Liver (tissue), 9 donors: ENCODE data around the gene ENTPD7. TPM values are rescaled to one million over a fixed set of nuclear protein-coding genes. Genes with fewer than 3 reads are reported as not detected.
A peak's percentile ranks its signal among the peaks of the same experiment; 100 is the strongest.

Experiments
- DNase-seq: peaks from one replicate; pipeline ENCODE4 v3.0.0-alpha.2; 2017; ENCODE audit warnings: low spot score
- H3K27ac ChIP-seq, 2 donors: one replicate each; pipeline ENCODE4 v1.7.0; 2013; ENCODE audit warnings: inconsistent platforms in 2 of 2, low read length in 2 of 2, control low read depth in 1 of 2, low read depth in 1 of 2, mild to moderate bottlenecking in 1 of 2
- H3K27me3 ChIP-seq, 4 donors: one replicate each; pipeline versions ENCODE4 v1.6.1 to v1.7.0; 2013; ENCODE audit warnings: low read length in 3 of 4, inconsistent platforms in 1 of 4, mild to moderate bottlenecking in 1 of 4, moderate library complexity in 1 of 4; ENCODE audit not compliant: control insufficient read depth in 4 of 4, insufficient read depth in 4 of 4
- H3K36me3 ChIP-seq, 4 donors: one replicate each; pipeline versions ENCODE4 v1.6.1 to v1.7.0; 2013; ENCODE audit warnings: low read length in 3 of 4, mild to moderate bottlenecking in 3 of 4, low read depth in 1 of 4, moderate library complexity in 1 of 4; ENCODE audit not compliant: control insufficient read depth in 4 of 4, insufficient read depth in 3 of 4
- H3K4me1 ChIP-seq, 4 donors: one replicate each; pipeline versions ENCODE4 v1.6.1 to v1.7.0; 2013; ENCODE audit warnings: low read length in 3 of 4, mild to moderate bottlenecking in 3 of 4, moderate library complexity in 1 of 4; ENCODE audit not compliant: control insufficient read depth in 4 of 4, insufficient read depth in 4 of 4
- H3K4me3 ChIP-seq, 3 donors: one replicate each; pipeline versions ENCODE4 v1.6.1 to v1.7.0; 2013; ENCODE audit warnings: low read length in 3 of 3, control low read depth in 1 of 3, low read depth in 1 of 3, mild to moderate bottlenecking in 1 of 3
- H3K9ac ChIP-seq, 2 donors: one replicate each; pipeline ENCODE4 v1.7.0; 2013; ENCODE audit warnings: low read length in 2 of 2, mild to moderate bottlenecking in 2 of 2, moderate library complexity in 2 of 2, control low read depth in 1 of 2, low read depth in 1 of 2
- H3K9me3 ChIP-seq, 4 donors: one replicate each; pipeline versions ENCODE4 v1.6.1 to v1.7.0; 2013; ENCODE audit warnings: low read length in 3 of 4; ENCODE audit not compliant: control insufficient read depth in 4 of 4
- ATF3 ChIP-seq: IDR thresholded peaks from 2 replicates; pipeline ENCODE4 v1.6.1; 2016; ENCODE audit warnings: antibody characterized with exemption
- CTCF ChIP-seq: fragments of 150-350 bp; IDR thresholded peaks from 2 replicates; pipeline ENCODE4 v1.5.1; 2017; ENCODE audit warnings: improper control_type of control experiment, low read depth, low read length; ENCODE audit not compliant: missing input control
- EGR1 ChIP-seq, 2 donors: IDR thresholded peaks; 2 replicates each; pipeline ENCODE4 v1.6.1; 2016 to 2018; ENCODE audit warnings: antibody characterized with exemption in 2 of 2, low read depth in 2 of 2
- FOXA1 ChIP-seq: IDR thresholded peaks from 2 replicates; pipeline ENCODE4 v1.6.1; 2016; ENCODE audit warnings: antibody characterized with exemption
- GABPA ChIP-seq, 2 donors: IDR thresholded peaks in 1 of 2; conservative IDR thresholded peaks in 1 of 2; 2 replicates each; pipeline ENCODE4 v1.6.1; 2016; ENCODE audit warnings: antibody characterized with exemption in 2 of 2, mild to moderate bottlenecking in 1 of 2, moderate library complexity in 1 of 2
- HNF4A ChIP-seq, 2 donors: conservative IDR thresholded peaks; 2 replicates each; pipeline ENCODE4 v1.6.1; 2016; ENCODE audit warnings: antibody characterized with exemption in 2 of 2, mild to moderate bottlenecking in 2 of 2
- HNF4G ChIP-seq: IDR thresholded peaks from 2 replicates; pipeline ENCODE4 v1.6.1; 2016; ENCODE audit warnings: antibody characterized with exemption
- JUND ChIP-seq, 2 donors: IDR thresholded peaks; 2 replicates each; pipeline ENCODE4 v1.6.1; 2016; ENCODE audit warnings: antibody characterized with exemption in 2 of 2
- NR2F2 ChIP-seq: IDR thresholded peaks from 2 replicates; pipeline ENCODE4 v1.6.1; 2016; ENCODE audit warnings: antibody characterized with exemption
- RAD21 ChIP-seq, 2 donors: IDR thresholded peaks; 2 replicates each; pipeline ENCODE4 v1.6.1; 2016; ENCODE audit warnings: antibody characterized with exemption in 2 of 2, mild to moderate bottlenecking in 2 of 2
- REST ChIP-seq: IDR thresholded peaks from 2 replicates; pipeline ENCODE4 v1.6.1; 2016; ENCODE audit warnings: antibody characterized with exemption, mild to moderate bottlenecking
- RXRA ChIP-seq, 2 donors: IDR thresholded peaks; 2 replicates each; pipeline ENCODE4 v1.6.1; 2017 to 2018; ENCODE audit warnings: antibody characterized with exemption in 2 of 2, mild to moderate bottlenecking in 1 of 2
- YY1 ChIP-seq: IDR thresholded peaks from 2 replicates; pipeline ENCODE4 v1.6.1; 2016; ENCODE audit warnings: antibody characterized with exemption, mild to moderate bottlenecking
- WGBS: extraction: QIAGEN DNeasy Blood & Tissue Kit; methylation state at CpG from one replicate; pipeline ENCODE4 v1.1.7; 2013; 5-methylcytosine and 5-hydroxymethylcytosine counted together
- polyA plus RNA-seq, 2 donors: library from polyadenylated mRNA; stranded (reverse) in 1 of 2; unstranded in 1 of 2; fragments of 200-250 nt in 1 of 2; fragments of >200 nt in 1 of 2; fragmentation: Nextera tagmentation in 1 of 2; extraction: Ambion mirVana in 1 of 2; gene quantifications; one replicate each; pipeline versions ENCODE4 v1.2.1 to v1.2.3, GENCODE V29; 2013 to 2015
- total RNA-seq, 2 donors: library from RNA; depleted of rRNA; stranded (reverse); fragments of >200 nt; gene quantifications; one replicate each; pipeline ENCODE4 v1.2.3, GENCODE V29; 2014
- TF ChIP-seq, protein P1 (sequence below): IDR thresholded peaks from 2 replicates; pipeline ENCODE4 v1.6.1; 2016; ENCODE audit warnings: antibody characterized with exemption
- TF ChIP-seq, protein P2 (sequence below): IDR thresholded peaks from 2 replicates; pipeline ENCODE4 v1.6.1; 2016; ENCODE audit warnings: antibody characterized with exemption
- donor health status: healthy.
- donor health status: healthy.
- donor health status: healthy.
- donor health status: healthy.
- donor health status: healthy.

Gene ENTPD7
- total and polyA plus RNA-seq, 4 donors = 2.0 to 27.2 (median 12.1) TPM

DNA sequence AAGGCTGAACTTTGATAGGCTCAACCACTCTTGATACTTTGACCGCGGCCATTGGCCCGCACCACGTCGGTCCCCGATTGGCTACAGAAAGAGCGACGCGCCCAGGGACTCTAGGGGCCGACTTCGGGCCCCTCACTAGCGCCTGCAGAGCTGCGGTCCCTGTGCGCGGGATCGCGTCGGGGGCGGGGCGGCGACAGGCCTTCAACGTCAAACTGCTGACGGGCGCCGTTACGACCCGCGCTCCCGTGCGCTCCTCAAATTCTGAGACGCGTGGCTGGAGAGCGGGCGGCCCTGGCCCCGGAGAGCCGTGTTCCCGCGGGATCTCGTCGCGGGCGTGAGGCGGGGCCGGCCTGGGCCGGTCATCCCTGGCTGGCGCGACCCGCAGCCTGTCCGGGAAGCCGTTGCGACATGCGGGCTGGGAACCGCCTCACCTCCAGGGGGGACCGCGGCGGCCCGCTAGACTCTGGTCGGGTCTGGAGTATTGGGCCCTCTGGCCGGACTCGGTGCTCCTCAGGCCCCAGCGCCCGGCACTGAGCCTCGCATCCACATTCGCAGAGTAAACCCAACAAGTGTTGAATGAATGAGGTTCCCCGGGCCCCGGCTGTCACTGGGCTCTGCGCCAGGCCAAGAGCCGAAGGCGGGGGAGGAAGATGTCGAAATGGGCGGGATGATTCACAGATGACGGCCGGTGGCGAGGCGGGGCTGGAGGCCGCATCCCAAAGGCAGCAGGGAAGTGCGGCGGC is 38.4 kb upstream of the ENTPD7 start (continued):
- peak; percentile 73 for TF ChIP-seq REST
- no peak for TF ChIP-seq RXRA (IDR thresholded peaks at IDR 0.05)
- no peak for TF ChIP-seq NR2F2

GRCh38 chr10:99621454-99622251 is 37.7 kb upstream of the ENTPD7 start:
- Histone ChIP-seq H3K27me3 (no peaks in the 10 kb centered on the region), H3K9ac (peak overlapping the region; percentile 5 to 70), H3K9me3 (no peaks in the 10 kb centered on the region), H3K4me1 (peaks cover 4 to 29% (median 16%) of the 10 kb centered on the region in 4 donors), H3K36me3 (no peaks in the 10 kb centered on the region), H3K27ac (peak overlapping the region; percentile 95 to 99), H3K4me3 (peak overlapping the region; percentile 24 to 60 (median 33))
- DNase-seq = no peak
- TF ChIP-seq, protein P1, sequence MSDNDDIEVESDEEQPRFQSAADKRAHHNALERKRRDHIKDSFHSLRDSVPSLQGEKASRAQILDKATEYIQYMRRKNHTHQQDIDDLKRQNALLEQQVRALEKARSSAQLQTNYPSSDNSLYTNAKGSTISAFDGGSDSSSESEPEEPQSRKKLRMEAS = no peak
- TF ChIP-seq NR2F2 = no peak
- TF ChIP-seq, protein P2, sequence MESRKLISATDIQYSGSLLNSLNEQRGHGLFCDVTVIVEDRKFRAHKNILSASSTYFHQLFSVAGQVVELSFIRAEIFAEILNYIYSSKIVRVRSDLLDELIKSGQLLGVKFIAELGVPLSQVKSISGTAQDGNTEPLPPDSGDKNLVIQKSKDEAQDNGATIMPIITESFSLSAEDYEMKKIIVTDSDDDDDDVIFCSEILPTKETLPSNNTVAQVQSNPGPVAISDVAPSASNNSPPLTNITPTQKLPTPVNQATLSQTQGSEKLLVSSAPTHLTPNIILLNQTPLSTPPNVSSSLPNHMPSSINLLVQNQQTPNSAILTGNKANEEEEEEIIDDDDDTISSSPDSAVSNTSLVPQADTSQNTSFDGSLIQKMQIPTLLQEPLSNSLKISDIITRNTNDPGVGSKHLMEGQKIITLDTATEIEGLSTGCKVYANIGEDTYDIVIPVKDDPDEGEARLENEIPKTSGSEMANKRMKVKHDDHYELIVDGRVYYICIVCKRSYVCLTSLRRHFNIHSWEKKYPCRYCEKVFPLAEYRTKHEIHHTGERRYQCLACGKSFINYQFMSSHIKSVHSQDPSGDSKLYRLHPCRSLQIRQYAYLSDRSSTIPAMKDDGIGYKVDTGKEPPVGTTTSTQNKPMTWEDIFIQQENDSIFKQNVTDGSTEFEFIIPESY = no peak
- no peak for TF ChIP-seq YY1
- TF ChIP-seq FOXA1 = no peak
- TF ChIP-seq CTCF = no peak
- TF ChIP-seq EGR1 (IDR thresholded peaks at IDR 0.05; ENCODE audit: low read depth in 2 of 2) = no peak
- TF ChIP-seq HNF4G = no peak
- no peak for TF ChIP-seq RAD21 (IDR thresholded peaks at IDR 0.05)
- TF ChIP-seq ATF3 = peak; percentile 73
- TF ChIP-seq REST = no peak
- TF ChIP-seq RXRA (IDR thresholded peaks at IDR 0.05) = no peak
- no peak for TF ChIP-seq HNF4A (conservative IDR thresholded peaks at IDR 0.05)
- TF ChIP-seq JUND (IDR thresholded peaks at IDR 0.05) = peak in 1 of 2 donors; percentile 3
- no peak for TF ChIP-seq GABPA (IDR thresholded peaks at IDR 0.05 in 1 of 2, conservative IDR thresholded peaks at IDR 0.05 in 1 of 2)
- WGBS = 15% methylated on average over 31 of the region's 31 CpGs
